T47D (cell line): ENCODE results near the gene SMAP1.
"Not testable (repeated sequence)": the region's sequence is repeated elsewhere in the genome, so short reads cannot be mapped to it uniquely, and the experiment has no call there.

ENCODE experiments used
- DNase-seq, 2 experiments: peaks; one replicate each; pipeline versions ENCODE4 v3.0.0 to v3.0.0-alpha.2; 2011 to 2012; ENCODE audit warnings: low read depth in 1 of 2, low spot score in 1 of 2
- JUND ChIP-seq: IDR thresholded peaks from 2 replicates; pipeline ENCODE4 v1.6.1; 2012; ENCODE audit warnings: low read depth
- in situ Hi-C: cut with HindIII; loops from 2 replicates; pipeline ENCODE4 v1.10.0; 2016; ENCODE audit warnings: low sequenced_read_pairs, low pct_unique_long_range_greater_than_20kb

SMAP1 gene

GRCh38 chr6:70725817-70726415 lies 58.2 kb downstream of the SMAP1 start:
- DNase-seq, result no peak
- in situ Hi-C loops, result no loop called here
- TF ChIP-seq JUND, result no peak

- no peak for DNase-seq
- no peak for TF ChIP-seq JUND
- in situ Hi-C loops, result no loop called here
These were observed 66.7 kb downstream of the SMAP1 start for GRCh38 chr6:70734381-70734780.

GRCh38 chr6:70734979-70735378 lies 67.3 kb downstream of the SMAP1 start:
- TF ChIP-seq JUND, result no peak
- in situ Hi-C loops, result no loop called here
- no peak for DNase-seq

- in situ Hi-C loops, result no loop called here
- no peak for DNase-seq
- no peak for TF ChIP-seq JUND
These were observed 67.8 kb downstream of the SMAP1 start for GRCh38 chr6:70735513-70735912.

GRCh38 chr6:70738028-70738427 lies 70.3 kb downstream of the SMAP1 start:
- no peak for TF ChIP-seq JUND
- DNase-seq, result no peak
- in situ Hi-C loops, result no loop called here

- DNase-seq, result no peak
- no peak for TF ChIP-seq JUND
- in situ Hi-C loops, result no loop called here
These were observed 71.9 kb downstream of the SMAP1 start for GRCh38 chr6:70739534-70739933.

- DNase-seq, in situ Hi-C loops: not testable (repeated sequence)
These were observed 73.1 kb downstream of the SMAP1 start for GRCh38 chr6:70740746-70741145.

- in situ Hi-C loops, result not testable (repeated sequence)
These were observed 74.8 kb downstream of the SMAP1 start for GRCh38 chr6:70742462-70742861.

GRCh38 chr6:70753870-70754380 lies 86.2 kb downstream of the SMAP1 start:
- DNase-seq, result no peak
- in situ Hi-C loops, result no loop called here
- TF ChIP-seq JUND, result no peak

More at GRCh38 chr6:70742462-70742861, 74.8 kb downstream of the SMAP1 start:
- not testable (repeated sequence) for DNase-seq

GRCh38 chr6:70758883-70759282 lies 91.2 kb downstream of the SMAP1 start:
- TF ChIP-seq JUND, result no peak
- DNase-seq, result no peak
- in situ Hi-C loops, result no loop called here

GRCh38 chr6:70763754-70764510 lies 96.2 kb downstream of the SMAP1 start:
- DNase-seq, result no peak
- TF ChIP-seq JUND, result no peak
- in situ Hi-C loops, result no loop called here

- in situ Hi-C loops, result no loop called here
- DNase-seq, result no peak
- TF ChIP-seq JUND, result no peak
These were observed 97.0 kb downstream of the SMAP1 start for GRCh38 chr6:70764706-70765105.

GRCh38 chr6:70771351-70771750 lies 103.7 kb downstream of the SMAP1 start:
- DNase-seq, in situ Hi-C loops: not testable (repeated sequence)
